HG02623 (cell line): ENCODE results near the gene NF2.
"Not testable (repeated sequence)": the region's sequence is repeated elsewhere in the genome, so short reads cannot be mapped to it uniquely, and the experiment has no call there.

ENCODE experiments used
- ATAC-seq: cut with Tn5 transposase; IDR thresholded peaks from one replicate; pipeline ENCODE4 v1.9.1; 2021; ENCODE audit warnings: moderate library complexity; ENCODE audit not compliant: unreplicated experiment

NF2 gene

DNA sequence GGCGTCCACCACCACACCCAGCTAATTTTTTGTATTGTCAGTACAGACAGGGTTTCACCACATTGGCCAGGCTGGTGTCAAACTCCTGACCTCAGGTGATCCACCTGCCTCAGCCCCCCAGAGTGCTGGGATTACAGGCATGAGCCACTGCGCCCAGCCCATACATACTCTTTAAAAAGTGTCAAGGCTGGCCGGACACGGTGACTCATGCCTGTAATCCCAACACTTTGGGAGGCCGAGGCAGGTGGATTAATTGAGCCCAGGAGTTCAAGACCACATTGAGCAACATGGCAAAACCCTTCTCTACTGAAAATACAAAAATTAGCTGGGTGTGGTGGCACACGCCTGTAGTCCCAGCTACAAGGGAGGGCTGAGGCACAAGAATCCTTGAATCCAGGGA lies 9.0 kb upstream of the NF2 start:
- not testable (repeated sequence) for ATAC-seq

DNA sequence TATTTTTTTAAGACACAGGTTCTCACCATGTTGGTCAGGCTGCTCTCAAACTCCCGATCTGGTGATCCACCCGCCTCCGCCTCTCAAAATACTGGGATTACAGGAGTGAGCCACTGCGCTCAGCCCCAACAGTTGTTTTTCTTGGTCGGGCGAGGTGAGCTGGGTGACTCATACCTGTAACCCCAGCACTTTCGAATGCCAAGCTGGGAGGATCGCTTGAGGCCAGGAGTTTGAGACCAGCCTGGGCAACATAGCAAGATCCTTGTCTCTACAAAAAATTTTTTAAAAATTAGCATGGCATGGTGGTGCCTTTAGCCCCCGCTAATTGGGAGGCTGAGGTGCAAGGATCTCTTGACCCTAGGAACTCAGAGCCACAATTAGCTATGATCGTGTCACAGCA lies 7.0 kb upstream of the NF2 start:
- no peak for ATAC-seq

DNA sequence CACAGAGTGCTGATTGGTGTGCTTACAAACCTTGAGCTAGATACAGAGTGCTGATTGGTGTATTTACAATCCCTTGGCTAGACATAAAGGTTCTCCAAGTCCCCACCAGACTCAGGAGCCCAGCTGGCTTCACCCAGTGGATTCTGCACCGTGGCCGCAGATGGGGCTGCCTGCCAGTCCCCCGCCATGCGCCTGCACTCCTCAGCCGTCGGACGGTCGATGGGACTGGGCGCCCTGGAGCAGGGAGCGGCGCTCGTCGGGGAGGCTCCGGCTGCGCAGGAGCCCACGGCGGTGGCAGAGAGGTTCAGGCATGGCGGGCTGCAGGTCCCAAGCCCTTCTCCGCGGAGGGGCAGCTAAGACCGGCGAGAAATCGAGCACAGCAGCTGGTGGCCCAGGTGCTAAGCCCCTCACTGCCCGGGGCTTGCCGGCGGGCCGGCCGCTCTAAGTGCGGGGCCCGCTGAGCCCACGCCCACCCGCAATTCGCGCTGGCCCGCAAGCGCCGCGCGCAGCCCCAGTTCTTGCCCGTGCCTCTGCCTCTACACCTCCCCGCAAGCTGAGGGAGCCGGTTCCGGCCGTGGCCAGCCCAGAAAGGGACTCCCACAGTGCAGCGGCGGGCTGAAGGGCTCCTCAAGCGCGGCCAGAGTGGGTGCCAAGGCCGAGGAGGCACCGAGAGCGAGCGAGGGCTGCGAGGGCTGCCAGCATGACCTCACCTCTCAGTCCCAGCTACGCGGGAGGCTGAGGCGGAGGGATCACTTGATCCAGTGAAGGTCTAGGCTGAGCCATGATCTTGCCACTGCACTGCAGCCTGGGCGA lies 5.4 kb upstream of the NF2 start:
- not testable (repeated sequence) for ATAC-seq

DNA sequence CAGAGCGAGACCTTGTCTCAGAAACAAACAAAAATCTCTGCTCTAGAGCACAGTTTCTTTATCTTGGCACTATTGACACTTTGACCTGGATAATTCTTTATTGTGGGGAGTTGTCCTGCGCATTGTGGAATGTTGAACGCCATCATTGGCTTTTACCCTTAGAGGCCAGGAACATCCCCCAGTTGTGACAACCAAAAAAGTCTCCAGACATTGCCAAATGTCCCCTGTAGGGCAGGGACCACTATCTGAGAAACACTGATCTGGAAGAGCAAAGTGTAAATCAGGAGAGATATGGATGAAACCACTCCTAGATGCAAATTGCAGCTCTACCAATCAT lies 4.8 kb upstream of the NF2 start:
- no peak for ATAC-seq

DNA sequence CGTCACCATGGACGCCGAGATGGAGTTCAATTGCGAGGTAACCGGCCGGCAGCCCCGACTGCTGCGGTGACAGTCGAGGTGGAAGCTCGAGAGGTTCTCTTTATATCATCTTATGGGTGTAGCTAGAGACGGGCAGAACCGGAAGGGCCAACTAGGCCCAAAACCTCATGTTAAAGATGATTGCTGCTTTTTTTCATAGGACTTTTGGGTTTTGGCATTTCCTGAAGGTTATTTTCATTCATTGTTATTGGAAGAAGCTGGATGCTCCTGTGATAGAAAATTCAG lies 585 bp downstream of the NF2 start:
- ATAC-seq: no peak

DNA sequence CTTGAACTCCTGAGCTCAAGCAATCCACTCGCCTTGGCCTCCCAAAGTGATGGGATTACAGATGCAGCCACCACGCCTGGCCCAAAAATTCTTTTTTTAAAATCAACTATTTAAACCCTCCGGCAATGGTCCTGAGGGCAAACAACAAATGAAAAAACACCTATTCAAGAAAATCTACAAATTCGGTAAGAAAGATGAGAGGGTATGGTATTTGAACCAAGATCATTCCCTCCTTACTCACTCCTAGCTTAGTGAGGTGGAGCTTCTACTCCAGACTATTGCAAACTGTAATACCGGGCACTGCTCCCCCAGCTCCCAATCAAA lies 2.1 kb downstream of the NF2 start:
- no peak for ATAC-seq

DNA sequence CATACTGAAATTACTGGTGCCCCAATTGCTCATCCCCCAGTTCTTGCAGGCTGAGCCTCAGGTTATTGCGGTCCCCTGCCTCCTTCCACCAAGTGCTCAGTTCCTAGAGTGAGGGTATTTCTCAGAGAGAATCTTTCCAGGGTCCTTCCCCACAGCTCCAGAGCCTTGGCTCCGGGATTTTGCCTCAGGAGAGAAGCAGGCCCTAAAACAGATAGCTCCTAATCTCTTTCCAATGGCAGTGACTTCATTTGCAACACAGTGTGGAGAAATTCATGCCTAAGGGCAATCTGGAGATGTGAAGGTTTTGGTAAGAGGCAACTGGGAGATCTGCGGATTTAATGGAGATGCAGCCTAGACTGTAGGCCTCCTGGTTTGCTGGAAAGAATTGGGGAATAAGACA lies 2.9 kb downstream of the NF2 start:
- no peak for ATAC-seq

DNA sequence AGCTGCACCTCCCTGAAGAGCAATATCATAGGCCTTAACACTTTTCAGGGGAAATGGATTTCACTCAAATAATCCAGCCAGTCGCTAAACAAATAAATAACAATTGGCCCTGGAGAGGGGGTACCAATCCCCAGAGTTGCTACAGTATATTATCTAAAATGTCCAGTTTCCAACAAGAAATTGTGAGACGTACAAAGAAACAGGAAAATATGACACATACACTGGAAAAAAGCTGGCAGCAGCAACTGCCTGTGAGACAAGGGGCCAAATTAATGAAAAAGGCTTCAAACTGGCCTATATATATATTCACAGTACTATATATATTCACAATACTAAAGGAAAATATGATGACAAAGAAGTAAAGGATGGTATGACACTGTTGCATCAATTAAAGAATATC lies 4.0 kb downstream of the NF2 start:
- ATAC-seq: no peak

DNA sequence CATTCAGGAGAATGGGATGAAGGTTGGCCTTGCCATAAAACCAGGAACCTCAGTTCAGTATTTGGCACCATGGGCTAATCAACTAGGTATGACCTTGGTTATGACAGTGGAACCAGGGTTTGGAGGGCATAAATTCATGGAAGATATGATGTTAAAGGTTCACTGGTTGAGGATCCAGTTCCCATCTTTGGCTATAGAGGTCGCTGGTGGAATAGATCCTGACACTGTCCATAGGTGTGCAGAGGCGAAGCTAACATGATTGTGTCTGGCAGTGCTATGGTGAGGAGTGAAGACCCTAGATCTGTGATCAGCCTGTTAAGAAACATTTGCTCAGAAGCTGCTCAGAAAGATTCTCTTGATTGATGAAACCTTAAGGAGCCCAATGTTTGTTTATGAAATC lies 5.7 kb downstream of the NF2 start:
- no peak for ATAC-seq

DNA sequence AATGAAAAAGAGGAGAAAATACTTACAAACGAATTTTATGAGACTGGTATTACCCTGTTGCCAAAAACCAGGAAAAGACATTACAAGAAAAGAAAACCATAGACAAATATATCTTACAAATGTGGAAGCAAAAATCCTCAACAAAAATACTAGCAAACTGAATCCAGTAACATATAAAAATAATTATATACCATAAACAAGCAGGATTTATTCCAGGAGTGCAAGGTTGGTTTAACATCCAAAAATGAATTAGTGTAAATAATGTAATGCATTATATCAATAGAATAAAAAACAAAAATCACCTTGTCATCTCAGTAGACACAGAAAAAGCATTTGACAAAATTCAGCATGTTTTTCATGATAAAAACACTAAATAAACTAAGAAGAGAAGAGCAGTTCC lies 7.3 kb downstream of the NF2 start:
- ATAC-seq: no peak

DNA sequence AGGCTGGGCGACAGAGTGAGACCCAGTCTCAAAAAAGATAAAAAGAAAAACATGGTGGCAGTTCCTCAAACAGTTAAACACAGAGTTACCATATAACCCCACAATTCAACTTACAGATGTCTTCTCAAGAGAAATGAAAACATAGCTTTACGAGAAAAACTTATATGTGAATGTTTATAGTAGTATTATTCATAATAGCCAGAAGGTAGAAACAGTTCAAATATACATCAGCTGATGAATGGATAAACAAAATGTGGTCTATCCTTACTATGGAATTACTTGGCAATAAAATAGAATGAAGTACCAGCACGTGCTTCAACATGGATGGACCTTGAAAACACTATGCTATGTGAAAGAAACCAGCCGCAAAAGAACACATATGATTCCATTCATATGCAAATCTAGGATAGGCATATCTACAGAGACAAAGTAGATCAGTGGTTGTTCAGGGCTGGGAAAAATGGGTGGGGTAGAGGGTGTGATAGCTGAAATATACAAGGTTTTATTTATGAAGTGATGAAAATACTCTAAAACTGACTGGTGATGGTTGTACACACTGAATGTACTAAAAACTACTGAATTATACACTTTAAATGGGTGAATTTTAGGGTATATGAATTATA lies 12.4 kb downstream of the NF2 start:
- ATAC-seq: no peak

DNA sequence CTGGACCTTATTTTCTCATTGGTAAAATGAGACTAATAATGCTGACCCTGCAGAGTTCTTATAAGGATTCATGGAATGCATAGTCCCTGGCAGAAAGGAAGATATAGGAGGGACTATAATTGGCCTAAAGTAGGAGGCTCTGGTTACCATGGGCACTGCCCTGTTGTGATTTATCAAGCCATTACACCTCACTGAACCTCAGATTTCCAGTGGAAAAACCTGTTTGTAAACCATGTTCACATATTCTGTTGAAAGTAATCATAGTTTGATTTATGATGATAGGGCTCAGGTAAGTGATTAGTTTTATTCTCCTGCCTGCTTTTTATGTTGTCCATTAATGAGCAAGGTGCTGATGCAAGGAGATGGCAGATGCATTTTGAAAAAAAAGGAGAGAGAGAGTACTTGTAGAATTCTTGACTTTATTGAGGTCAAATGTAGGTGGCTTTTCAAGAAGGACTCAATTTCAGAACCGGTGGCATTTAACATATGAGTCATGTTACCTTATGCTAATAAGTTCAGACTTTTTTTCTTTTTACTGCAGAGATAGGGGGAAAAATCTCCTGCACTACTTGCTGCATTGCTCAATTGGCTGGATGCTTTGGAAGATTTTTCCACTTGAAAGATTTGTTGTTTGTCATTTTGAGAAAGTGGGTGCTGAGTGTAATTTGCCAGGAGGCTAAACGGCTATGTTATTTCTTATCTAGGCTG lies 14.6 kb downstream of the NF2 start:
- no peak for ATAC-seq

DNA sequence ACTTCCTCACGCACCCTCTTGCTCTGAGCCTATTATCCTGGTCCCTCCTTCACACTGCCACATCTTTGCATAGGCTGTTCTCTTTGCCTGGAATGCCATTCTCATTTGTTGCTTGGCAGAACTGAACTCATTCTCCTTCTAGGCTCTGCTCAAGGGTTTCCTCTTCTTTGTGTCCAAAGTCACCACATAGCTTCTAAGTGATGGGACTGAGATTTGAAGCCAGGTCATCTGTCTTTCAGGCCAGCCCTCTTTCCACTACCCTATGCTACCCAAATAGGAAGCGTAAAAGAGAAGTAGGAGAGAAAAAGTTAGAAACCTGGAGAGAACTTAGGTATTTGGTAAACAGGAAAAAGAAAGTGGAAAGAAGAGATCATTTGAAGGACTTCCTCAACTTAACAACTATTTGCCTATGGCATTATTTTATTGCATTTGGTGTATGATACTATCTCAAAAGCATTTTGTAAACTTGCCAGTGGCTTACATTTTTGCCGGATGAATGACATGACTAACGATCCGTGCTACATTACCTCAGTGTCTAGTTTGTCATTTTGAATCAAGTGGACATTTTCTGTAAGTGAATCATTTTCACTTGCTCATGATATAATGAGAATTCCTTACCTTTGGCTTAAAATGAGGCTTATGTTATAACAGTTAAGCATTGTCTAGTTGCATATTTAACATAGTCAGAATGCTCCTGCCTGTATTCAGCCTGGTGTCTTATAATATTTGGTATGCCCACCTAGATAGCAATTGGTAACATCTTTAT lies 18.5 kb downstream of the NF2 start:
- no peak for ATAC-seq

DNA sequence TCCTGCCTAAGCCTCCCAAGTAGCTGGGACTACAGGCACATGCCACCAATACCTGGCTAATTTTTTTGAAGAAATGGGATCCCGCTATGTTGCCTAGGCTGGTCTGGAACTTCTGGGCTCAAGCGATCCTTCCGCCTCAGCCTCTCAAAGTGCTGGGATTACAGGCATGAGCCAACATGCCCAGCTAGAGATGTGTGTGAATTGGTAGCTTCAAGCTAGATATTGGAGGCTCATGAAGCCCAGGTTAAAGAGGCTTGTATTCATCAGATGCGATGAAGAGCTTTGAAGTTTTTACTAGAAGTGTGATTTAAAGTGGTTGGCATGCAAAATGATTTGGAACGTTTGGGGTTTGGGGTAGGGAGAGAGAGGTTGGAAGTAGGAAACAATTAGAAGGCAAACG lies 19.6 kb downstream of the NF2 start:
- ATAC-seq: no peak

DNA sequence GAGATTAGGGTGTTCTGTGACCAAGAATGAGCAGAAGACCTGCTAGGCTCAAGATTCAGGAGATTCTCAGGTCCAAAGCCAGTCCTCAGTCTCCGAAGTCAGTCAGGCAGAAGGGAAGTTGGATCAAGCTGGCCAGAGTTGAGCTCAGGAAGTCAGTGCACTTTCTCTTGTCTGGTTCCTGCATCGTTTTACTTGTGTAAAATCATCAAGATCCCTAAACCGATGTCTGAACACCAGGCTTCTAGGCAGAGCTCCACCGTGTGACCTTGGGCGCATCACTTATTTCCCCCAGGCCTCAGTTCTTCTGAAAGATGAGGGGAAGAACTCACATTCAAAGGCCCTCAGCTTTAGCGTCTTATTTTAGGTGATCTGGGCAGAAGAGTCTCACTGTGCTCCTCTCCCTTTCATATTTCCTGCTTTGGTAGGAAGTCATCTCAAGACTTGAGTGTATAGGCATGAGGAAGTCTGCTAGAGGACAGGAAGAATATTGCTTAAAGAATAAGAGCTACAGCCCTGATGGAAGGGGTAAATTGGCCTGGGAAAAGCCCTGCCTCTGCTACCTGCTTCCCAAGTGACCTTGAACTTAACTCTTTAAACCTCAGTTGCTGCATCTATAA lies 20.2 kb downstream of the NF2 start:
- ATAC-seq: no peak

DNA sequence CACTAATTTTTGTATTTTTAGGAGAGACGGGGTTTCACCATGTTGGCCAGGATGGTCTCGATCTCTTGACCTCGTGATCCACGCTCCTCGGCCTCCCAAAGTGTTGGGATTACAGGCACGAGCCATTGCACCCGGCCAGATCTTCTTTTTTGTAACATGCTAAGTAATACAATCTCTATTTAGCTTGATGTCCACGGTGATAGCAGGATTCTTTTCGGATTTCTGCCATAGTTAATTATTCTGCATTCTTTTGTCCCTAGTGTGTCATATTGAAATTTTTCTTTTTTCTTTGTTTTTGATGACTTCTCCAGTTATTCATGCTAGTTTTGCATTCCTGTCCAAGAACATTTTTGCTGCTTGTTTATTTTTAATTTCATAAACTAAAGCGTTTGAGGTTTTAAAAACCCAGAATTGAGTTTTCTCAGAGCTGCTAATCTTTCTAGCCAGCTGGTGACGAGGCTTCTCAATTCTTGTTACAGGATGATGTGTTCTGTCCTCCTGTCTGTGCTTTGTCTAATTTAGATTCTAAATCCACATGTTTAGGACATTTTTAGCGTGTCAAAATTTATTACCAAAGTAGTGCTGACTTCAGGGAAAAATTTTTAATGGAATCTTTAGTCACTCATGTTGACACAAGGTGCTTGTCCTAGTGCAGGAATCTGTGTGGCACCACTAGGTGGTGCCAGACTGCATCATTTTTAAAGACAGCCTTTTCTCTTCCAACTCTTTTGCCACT lies 21.8 kb downstream of the NF2 start:
- no peak for ATAC-seq

DNA sequence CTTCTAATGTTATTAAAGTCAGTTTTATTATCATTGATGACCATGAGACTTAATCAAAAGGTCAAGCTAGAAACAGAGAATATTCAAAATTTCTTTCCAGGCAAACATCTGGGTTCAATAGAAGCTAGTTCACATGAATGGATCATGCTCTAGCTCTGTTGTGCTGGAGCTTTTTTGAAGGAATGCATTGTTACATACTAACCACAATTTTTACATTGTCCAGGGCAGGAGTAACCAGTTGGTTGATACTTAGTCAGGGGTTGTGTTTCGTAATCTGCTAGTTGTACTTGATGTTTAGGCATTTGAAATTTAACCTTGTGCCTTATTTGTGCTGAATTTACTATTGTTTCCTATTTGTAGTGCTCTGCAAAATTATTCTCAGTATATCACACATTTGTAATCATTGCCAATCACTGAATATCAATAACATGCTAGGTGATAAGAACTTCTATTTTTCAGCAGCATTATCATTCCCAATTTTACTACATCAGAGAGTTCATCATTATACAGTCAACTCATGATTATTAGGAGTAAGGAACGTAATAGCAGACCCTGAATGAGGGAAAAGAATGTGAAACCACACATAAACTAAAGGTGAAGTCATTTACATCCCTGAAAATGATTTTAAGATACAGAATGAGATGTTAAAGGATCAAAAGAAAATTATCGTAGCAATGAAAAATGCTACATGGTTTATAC lies 23.2 kb downstream of the NF2 start:
- ATAC-seq: no peak

DNA sequence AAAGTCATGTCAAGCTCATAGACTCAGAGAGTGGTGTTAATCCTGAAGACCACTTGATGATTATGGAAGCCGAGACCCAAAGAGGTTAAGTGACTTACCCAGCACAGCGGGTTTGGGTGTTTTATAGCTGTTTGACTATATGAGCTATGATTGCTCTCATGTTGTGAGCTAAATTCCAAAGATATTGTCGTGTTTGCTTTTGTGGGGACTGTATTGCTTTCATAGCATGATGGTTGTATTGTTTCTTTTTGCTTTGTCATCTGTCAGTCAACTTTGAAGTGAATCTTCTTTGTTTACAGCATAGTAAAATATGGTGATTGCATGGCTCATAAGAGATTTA lies 23.7 kb downstream of the NF2 start:
- no peak for ATAC-seq

DNA sequence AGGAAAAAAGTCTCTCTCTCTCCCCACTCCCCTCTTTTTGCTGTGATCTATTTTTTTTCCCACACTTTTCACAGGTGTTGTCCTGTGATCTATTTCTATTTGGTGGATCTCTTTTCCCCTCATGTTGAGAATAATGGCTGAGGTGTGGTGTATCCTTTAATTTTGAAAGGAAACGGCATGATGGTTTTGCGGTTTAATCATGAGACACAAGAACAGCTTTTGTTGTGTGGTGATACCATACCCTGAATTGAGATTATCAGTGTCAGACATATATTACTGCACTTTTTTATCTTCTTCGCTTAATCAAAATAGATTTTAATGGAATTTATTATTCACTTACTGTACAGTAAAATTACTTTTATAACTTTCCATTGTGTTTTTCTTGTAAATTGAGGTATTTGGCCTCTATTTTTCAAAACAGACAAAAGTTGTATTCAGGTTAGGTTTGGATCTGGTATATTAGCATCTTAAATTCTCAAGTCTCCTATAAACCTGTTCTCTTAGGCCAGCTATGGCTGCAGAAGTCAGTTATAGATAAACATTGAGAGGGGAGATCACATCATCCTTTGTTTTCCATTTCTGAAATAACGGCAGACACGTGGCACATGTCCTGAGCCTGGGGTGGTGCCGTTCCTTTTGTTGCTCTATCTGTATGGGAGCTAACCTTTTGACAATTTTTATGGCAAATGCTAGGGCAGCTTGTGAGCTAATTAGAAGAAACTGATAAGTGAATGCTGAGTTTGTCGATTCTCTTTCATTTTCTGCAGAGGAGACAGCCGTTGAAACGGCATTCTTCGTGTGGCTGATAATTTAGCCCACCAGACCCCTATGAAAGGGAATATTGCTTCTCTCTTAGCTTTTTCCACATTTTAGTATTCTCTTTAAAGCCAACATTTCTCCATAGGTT lies 25.8 kb downstream of the NF2 start:
- no peak for ATAC-seq
